Neural cell (in vitro differentiated cells): ENCODE measurements around the gene ODF2.

Experiments
- CTCF ChIP-seq: fragments of 450-650 bp; IDR thresholded peaks from 2 replicates; pipeline ENCODE4 v1.5.1; 2014; ENCODE audit warnings: antibody characterized with exemption, mild to moderate bottlenecking, moderate library complexity; ENCODE audit not compliant: poor library complexity, severe bottlenecking
- EP300 ChIP-seq: fragments of 450-650 bp; conservative IDR thresholded peaks from 2 replicates; pipeline ENCODE4 v1.6.1; 2014; ENCODE audit warnings: antibody characterized with exemption, mild to moderate bottlenecking, moderate library complexity; ENCODE audit not compliant: poor library complexity, severe bottlenecking
- POLR2AphosphoS5 ChIP-seq: IDR thresholded peaks from 2 replicates; pipeline ENCODE4 v1.6.1; 2012
- RAD21 ChIP-seq: fragments of 450-650 bp; conservative IDR thresholded peaks from 2 replicates; pipeline ENCODE4 v1.6.1; 2014; ENCODE audit warnings: antibody characterized with exemption, mild to moderate bottlenecking, moderate library complexity
- REST ChIP-seq: IDR thresholded peaks from 2 replicates; pipeline ENCODE4 v1.6.1; 2012; ENCODE audit warnings: borderline replicate concordance
- TAF1 ChIP-seq: IDR thresholded peaks from 2 replicates; pipeline ENCODE4 v1.6.1; 2012; ENCODE audit warnings: low read depth

- TF ChIP-seq TAF1 (no peak), CTCF (no peak), POLR2AphosphoS5 (no peak), EP300 (no peak), RAD21 (no peak), REST (no peak)
Measured at GRCh38 chr9:128494108-128494745, 38.4 kb downstream of the ODF2 start.
